ENCODE data around the gene KCNK18.

- TF ChIP-seq POLR2AphosphoS5 (IDR thresholded peaks at IDR 0.05; ENCODE audit: low read depth, low read length) (no peak), POLR2A (IDR thresholded peaks at IDR 0.05; ENCODE audit: low read depth, low read length) (no peak), SPI1 (IDR thresholded peaks at IDR 0.05; ENCODE audit: low read depth, low read length) (no peak), TAF1 (IDR thresholded peaks at IDR 0.05; ENCODE audit: low read depth, low read length) (no peak), PAX5 (IDR thresholded peaks at IDR 0.05; ENCODE audit: insufficient read depth, low read length, severe bottlenecking) (no peak), POU2F2 (IDR thresholded peaks at IDR 0.05; ENCODE audit: low read depth, low read length) (no peak)
Observed at GRCh38 chr10:117221156-117221711, 23.9 kb downstream of the KCNK18 start.
